Stimulated activated CD4-positive, alpha-beta T cell treated with anti-CD3 and anti-CD28 coated beads, Interleukin-15, amount 100 ng/mL, for 48 hours (primary cell): ENCODE data around the gene UPK1B.
"Not testable (repeated sequence)": the region's sequence is repeated elsewhere in the genome, so short reads cannot be mapped to it uniquely, and the experiment has no call there.

ENCODE experiments used
- DNase-seq, 2 donors: peaks; one replicate each; pipeline ENCODE4 v3.0.0-alpha.2; 2020; ENCODE audit warnings: low read depth in 2 of 2

Gene UPK1B

DNA sequence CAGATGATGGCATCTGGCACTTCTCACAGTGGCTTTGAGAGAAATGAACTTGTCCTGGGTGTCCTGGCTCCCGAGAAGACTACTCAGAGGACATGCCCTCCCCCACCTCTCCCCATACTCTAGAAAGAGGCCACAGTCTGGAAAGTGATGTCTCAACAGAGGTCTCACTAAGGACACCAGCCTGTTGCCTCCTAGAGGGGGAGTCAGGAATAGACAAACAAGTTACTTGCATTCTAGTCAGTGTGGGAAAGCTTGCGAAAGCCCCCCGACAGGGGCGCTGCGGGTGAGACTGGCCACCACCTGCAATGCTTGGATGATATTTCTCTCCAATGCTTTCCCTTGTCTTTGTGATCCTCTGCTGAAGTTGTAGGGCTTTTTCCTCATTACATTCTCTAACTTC is 50.1 kb downstream of the UPK1B start:
- DNase-seq = no peak

DNA sequence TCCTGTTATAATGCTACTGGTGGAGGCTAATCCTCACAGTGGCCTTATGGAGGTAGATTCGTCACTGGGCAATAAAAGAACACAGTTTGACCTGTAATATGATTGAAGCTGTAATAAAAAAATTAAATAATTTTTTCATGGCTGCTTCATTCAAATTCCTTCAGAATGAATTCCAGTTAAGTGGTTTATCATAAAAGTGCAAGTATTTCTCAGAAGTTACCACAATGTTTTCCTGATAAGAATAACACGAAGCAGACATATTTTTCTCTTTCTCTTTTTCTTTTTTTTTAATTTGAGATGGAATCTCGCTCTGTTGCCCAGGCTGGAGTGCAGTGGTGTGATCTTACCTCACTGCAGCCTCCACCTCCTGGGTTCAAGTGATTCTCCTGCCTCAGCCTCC is 51.7 kb downstream of the UPK1B start:
- no peak for DNase-seq

DNA sequence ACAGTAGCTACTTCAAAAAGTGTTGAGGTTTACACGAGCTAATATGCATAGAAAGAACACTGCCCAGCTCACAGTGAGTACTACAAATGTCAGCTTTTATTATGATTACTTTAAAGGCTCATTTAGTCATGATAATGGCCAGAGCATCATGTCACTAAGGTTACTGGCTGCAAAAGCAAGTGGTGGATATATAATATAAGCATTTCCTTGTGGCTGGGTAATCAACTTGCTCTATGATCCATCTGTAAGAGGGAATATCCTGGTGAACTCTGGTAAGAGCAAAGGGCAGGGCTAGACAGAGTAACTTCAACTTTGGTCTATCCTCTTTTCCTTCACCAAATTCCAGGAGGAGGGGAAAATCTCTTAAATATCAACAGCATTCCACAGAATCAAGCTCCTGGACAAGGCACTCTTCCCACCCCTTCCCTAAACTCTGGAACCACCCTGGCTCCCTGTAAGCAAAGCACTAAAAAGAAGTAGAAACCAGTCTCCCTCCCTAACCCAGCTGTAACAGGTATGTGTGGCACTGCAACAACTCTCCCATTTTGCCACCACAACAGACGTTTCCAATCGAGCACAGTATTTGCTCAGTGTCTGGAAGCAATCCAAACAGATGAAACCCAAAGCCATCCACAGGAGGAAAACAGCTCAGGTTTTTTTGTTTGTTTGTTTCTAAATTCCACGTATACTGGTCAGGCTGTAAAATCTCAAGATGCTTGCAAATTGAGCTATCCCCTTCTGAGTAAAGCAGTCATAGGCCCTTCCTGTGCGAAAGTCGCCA is 53.9 kb downstream of the UPK1B start:
- no peak for DNase-seq

DNA sequence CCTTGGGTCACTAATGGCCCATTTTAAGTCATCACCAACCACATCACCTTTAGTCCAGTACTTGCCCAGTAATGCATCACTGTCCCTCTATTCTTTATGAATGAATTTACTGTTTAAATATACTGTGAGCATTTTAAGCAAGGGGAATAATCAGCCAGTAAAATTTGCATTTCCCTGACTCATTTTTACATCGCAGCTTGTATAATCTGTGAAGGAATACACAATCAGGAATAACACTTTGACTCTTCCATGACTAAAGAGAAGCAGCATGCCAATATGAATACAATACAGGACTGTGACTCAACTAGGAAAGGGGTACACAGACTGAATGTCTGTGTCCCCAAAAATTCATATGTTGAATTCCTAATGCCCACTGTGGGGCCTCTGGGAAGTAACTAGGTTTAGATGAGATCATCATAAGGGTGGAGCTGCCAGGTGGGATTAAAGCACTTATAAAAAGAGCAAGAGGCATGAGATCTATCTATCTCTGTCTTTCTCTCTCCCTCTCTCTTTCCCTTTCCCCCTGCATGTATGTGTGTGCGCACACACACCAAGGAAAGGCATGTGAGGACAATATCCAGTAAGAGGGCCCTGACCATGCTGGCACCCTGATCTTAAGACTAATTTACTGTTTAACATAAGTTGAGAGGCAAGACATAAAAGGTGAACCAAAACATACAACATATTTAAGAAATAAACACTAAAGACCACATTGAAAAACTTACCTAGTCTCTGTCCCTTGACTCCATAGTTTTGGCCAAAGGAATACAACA is 55.2 kb downstream of the UPK1B start:
- no peak for DNase-seq

DNA sequence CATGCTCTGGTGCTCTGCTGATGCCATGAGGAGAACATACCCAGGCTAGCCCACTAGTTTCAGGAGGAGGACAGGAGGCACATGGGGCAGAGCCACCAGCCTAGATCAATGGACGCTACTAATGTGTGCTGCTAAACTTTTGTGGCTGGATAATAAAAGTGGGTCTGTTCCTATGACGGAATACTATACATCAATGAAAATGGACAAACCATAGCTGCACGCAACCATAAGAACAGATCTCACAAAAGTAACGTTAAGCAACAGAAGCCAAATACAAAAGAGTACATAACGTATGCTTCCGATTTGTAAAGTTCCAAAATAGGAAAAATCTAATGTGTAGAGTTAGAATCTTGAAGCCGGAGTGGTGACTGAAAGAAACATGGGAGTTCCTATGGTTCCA is 55.8 kb downstream of the UPK1B start:
- no peak for DNase-seq

DNA sequence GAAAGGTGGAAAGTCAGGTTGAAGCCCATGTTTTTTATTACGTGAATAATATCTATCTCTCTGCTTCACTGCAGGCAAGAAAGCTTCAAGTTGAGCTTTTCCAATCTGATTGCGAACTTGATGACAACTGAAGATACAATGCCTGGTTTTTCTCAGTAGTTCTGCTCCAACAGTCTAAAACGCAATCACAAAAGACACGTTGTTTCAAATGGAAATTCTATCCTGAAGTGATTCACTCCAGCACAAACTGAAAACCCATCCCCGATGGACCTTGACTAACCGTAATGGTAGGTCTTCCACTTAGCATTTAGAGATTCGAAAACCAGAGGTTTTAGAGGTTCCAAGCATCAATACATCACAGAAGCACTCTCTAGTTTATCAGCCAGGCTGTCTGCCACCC is 56.7 kb downstream of the UPK1B start:
- DNase-seq = no peak

DNA sequence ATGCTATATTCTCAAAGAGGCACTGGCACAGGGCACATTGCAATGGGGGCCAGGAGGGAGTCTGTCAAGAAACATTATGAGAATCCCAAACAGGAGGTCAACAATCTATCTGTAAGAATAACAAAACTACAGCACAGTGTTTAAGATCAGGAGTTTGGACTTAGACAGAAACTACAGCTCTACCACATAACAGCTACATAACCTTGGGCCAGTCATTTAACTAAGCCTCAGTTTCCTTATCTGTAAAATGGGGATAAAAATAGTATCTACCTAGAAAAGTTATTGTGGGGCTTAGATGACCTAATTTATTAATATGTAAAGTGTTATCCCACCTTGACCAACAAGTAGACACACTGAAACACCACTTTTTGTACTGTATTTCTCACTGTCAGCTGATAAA is 57.3 kb downstream of the UPK1B start:
- no peak for DNase-seq

DNA sequence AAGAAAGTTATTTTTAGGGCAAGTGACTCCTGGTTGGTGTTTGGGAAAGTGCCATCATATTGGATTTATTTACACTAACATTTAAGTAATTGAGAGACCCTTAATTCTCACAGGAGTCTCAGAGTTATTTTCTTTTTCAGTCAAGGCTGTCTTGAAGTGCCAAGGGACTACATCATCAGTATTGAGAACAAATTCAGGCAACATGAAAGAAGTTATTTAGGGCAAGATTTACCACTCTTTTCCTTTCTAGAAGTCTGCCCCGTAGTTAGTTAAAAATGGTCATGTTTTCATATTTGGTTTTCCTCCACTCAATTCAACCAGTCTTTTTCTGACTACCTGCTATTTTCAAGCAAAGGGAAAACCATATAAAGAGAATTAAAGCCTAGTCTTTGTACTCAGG is 61.2 kb downstream of the UPK1B start:
- no peak for DNase-seq

DNA sequence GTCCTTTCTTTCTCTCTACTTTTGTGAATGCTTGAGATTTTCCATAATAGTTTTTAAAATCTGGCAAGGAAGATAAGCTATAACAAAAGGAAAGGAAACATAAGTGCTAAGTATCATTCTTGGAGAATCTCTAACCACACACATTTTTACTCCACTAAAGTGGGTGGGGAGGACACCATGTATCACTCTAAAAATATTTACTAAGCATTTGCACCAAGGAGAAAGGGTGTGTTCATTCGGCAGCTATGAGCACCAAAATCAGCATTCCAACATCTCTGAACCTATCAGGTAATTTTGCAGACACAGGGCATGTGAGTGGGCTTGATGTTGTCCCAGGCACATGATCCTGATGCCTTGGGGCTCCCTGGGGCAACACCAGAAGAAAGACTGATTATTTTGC is 61.8 kb downstream of the UPK1B start:
- no peak for DNase-seq

DNA sequence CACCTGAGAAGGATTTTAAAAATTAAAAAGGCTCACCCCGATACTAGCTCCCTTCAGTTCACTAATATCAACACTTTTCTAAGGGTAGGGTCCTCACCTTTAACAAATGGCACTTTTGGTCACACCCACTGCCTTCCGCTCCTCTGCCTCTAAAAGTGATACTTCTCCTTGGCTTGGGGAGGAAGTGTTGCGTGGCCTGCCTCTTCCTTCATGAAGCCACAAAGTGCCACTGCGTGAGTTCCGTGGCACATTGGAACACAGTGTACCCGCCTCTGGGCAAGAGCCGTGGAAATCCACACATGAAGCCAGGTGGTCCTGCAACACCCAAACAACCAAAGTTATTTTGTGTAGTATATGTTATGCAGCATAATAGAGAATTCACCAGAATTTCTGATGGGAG is 63.4 kb downstream of the UPK1B start:
- DNase-seq = no peak

DNA sequence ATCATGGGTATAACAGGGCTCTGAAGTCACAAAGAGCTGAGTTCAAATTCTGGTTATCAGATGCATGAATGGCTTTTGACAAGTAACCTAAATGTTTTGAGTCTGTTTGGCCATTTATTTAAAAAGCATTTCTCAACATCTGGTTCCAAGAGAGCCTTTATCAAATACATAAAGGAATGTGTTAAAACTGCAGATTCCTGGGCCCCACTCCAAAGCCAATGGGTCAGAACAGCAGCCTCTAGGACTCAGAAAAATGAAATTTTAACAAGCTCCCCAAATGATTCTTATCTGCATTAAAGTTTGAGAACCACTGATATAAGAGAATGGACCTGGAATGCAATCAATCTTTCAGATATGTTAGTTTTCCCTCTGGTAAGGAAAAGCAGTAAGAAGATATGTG is 63.9 kb downstream of the UPK1B start:
- no peak for DNase-seq

DNA sequence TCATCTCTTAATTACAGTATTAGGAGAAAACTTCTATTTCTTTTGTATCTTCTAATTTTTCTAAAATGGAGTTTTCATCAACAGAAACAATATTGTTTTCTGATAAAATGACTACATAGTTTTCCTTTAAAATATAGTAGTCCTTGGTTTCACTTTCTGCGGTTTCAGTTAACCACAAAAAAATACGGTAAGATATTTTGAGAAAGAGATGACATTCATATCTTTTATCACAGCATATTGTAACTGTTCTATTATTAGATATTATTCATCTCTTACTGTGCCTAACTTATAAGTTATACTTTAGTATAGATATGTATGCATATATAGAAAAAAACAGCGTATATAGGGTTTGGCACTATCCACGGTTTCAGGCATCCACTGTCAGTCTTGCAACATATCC is 65.0 kb downstream of the UPK1B start:
- DNase-seq = no peak

DNA sequence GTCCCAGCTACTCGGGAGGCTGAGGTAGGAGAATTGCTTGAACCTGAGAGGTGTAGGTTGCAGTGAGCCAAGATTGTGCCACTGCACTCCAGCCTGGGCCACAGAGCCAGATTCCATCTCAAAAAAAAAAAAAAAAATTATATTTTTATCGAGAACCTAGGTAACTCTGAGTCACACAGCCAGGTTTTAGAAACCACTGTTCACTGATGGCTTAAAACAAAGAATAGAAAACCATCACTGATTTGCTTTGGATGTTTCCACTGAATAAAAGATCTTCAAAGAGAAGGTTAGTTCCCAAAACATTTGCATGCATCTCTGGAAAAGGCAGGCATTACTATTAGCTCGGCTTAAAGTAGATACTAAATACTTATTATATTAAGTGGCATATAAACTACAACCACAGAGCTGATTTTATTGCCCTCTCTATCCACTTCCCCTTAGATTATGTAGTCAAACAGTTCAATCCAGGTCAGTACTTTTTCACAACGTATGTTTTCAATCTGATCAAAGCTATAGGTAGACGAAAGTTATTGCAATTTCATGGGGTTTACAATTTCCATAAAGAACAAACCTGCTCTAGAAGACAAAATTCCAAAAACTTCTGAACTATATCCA is 65.9 kb downstream of the UPK1B start:
- DNase-seq = no peak

DNA sequence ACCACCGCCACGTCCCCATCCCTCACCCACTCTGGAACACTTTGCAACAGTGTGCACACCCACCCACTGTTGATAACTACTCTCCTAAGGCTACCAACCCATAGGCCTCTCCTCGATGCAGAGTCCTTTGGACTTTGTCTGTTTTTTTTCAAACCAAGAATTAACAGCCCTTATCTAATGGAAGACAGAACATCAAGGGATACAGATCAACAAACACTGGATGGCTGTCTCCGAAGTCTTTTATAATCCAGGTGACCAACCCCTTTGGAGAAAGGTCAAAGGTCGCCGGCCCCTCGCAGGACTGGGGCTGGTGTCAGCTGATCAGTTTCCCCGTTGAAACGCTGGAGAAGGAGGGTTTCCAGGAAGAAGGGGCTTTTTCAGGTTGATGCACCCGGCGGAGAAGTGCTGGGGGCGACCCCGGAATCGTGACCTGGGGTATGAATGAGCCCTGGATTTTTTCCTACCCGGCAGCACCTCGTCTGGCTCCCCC is 66.7 kb downstream of the UPK1B start:
- no peak for DNase-seq

DNA sequence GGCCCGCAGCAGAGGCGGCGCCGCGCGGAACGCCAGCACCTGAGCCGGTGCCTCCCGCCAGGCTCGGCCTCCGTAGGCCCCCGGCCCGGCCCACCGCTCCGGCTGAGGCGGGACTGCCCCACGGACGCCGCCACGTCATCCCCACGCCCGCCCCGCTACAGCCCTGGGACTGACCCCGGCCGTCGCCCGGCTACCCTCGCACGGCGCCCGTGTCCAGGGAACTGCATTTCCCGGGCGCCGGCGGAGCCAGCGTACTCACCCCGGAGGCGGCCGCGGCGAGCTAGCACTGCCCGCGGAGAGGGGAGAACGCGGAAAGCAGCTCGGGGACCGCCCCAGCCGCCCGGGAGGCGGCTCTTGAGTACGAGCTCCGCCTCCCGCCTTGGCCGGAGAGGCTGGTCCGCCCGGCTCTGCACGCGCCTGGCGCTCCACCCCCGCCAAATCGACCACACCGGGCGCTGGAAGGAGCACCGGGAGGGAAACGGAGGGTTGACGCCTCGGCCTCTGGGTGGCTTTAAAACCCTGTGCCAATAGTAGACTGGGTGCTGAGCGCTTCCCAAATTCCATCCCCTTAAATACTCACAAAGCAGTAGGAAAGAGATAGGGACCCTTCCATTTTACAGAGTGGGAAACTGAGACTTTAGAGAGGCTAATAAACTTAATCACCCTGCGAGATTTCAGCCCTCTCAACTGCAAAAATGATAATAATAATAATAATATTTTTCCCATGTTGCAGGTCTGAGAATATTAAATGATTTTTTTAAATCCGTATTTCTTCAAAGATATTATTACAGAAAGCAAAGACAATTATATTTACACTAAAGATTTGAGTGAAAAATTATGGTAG is 67.4 kb downstream of the UPK1B start, which contains the start of gene B4GALT4:
B4GALT4 (minus strand) TSS at position 288 of the 844 bp plus-strand sequence. CDS start 10,779 bp downstream, outside the sequence.
- peak; percentile 44 to 66 for DNase-seq

DNA sequence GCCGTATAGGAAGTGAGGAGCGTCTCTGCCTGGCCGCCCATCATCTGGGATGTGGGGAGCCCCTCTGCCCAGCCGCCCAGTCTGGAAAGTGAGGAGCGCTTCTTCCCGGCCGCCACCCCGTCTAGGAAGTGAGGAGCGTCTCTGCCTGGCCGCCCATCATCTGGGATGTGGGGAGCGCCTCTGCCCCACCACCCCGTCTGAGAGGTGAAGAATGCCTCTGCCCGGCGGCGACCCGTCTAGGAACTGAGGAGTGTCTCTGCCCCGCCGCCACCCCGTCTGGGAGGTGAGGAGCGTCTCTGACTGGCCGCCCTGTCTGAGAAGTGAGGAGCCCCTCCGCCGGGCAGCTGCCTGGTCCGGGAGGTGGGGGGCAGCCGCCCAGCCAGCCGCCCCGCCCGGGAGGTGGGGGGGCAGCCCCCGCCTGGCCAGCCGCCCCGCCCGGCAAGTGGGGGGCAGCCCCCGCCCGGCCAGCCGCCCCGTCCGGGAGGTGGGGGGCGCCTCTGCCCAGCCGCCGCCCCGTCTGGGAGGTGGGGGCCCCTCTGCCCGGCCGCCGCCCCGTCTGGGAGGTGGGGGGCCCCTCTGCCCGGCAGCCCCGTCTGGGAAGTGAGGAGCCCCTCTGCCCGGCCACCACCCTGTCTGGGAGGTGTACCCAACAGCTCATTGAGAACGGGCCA is 69.1 kb downstream of the UPK1B start:
- not testable (repeated sequence) for DNase-seq

DNA sequence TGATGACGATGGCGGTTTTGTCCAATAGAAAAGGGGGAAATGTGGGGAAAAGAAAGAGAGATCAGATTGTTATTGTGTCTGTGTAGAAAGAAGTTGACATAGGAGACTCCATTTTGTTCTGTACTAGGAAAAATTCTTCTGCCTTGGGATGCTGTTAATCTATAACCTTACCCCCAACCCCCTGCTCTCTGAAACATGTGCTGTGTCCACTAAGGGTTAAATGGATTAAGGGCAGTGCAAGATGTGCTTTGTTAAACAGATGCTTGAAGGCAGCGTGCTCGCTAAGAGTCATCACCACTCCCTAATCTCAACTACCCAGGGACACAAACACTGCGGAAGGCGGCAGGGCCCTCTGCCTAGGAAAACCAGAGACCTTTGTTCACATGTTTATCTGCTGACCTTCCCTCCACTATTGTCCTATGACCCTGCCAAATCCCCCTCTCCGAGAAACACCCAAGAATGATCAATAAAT is 69.7 kb downstream of the UPK1B start:
- not testable (repeated sequence) for DNase-seq

DNA sequence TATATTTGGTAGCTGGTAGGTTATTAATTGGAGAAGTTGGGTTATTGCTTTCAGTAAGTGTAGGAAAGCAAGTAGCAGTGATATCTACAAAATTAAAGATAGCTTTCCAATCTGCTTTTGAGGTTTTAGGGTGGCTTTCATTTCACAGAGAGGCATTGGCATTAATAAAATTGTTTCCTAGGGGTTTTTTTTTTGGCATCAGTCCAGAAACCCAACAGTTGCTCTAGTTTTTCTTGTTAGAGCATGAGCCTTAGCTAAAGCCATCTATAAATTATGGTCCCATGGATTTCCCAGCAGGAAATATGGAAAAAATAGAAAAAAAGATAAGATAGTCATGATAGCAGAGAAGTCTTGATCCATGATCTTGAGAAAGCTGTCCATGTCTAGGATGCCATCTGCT is 70.3 kb downstream of the UPK1B start:
- no peak for DNase-seq

DNA sequence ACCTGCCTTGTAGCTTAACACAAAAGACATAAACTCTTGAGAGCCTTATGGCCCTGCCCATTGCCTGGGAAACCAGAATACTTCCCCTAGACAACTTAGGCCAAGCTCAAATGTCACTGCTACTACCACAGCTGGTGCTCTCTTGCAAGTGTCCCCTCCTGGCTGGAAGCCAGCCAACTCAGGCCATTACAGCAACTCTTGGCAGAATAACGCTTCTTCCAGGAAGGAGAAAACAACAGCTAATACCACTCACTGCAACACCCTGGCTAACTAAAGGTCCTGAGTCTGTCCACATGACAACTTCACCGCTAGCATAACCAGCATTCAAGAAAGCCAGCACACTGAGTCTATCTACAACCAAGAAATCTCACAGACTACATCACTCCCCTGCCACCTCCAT is 72.4 kb downstream of the UPK1B start:
- DNase-seq = no peak
